Stimulated activated naive B cell treated with anti-CD40 and anti-IgM and Interleukin-4, amounts not matched to agents 10 μg/mL and 1 μg/mL and 100 μg/mL, for 72 hours (primary cell): ENCODE measurements around the gene USP43.
A peak's percentile ranks its signal among the peaks of the same experiment; 100 is the strongest.
"Not testable (repeated sequence)": the region's sequence is repeated elsewhere in the genome, so short reads cannot be mapped to it uniquely, and the experiment has no call there.

Experiments used
- ATAC-seq, 2 donors: fragments of 150-1000 bp; cut with Tn5 transposase; replicated peaks; 2 replicates each; pipeline ENCODE4 v1.10.0; 2021; ENCODE audit warnings: moderate library complexity in 1 of 2
- DNase-seq: peaks from one replicate; pipeline ENCODE4 v3.0.0; 2021
- H3K27ac Mint-ChIP-seq: one replicate; pipeline ENCODE4 v1.8.0; 2022; ENCODE audit warnings: mild to moderate bottlenecking, mixed read lengths
- H3K27me3 Mint-ChIP-seq, 2 donors: one replicate each; pipeline ENCODE4 v1.8.0; 2022; ENCODE audit warnings: mixed read lengths in 2 of 2
- H3K36me3 Mint-ChIP-seq, 2 donors: one replicate each; pipeline ENCODE4 v1.8.0; 2022; ENCODE audit warnings: mixed read lengths in 2 of 2, mild to moderate bottlenecking in 1 of 2
- H3K4me1 Mint-ChIP-seq, 2 donors: one replicate each; pipeline ENCODE4 v1.8.0; 2022; ENCODE audit warnings: mixed read lengths in 2 of 2, mild to moderate bottlenecking in 1 of 2
- H3K4me3 Mint-ChIP-seq, 2 donors: one replicate each; pipeline ENCODE4 v1.8.0; 2022; ENCODE audit warnings: mild to moderate bottlenecking in 2 of 2, mixed read lengths in 2 of 2, moderate library complexity in 1 of 2
- H3K9me3 Mint-ChIP-seq, 2 donors: one replicate each; pipeline ENCODE4 v1.8.0; 2022; ENCODE audit warnings: mixed read lengths in 2 of 2, mild to moderate bottlenecking in 1 of 2

Gene USP43

DNA sequence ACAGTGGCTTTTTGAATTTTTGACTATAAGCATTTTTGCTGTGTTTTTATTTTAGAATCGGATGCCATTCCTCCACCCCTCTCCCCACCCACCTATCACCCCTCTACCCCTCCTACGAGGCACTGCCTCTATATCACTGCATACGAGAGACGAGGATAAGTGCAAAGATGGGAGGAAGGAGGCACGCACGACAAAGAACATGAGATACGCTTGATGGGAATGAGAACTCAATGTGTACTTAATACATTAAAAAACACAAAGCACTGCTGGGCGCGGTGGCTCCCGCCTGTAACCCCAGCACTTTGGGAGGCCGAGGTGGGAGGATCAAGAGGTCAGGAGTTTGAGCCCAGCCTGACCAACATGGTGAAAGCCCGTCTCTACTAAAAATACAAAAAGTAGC lies 8.8 kb upstream of the USP43 start:
- H3K27me3 Mint-ChIP-seq: peaks cover 7 to 12% of the 10 kb centered on the region in 2 donors
- no peak overlapping the region for H3K27ac Mint-ChIP-seq
- no peak for DNase-seq
- H3K9me3 Mint-ChIP-seq: peaks cover 0 to 2% of the 10 kb centered on the region in 2 donors
- ATAC-seq: no peak
- H3K4me1 Mint-ChIP-seq: no peaks in the 10 kb centered on the region
- H3K36me3 Mint-ChIP-seq: no peaks in the 10 kb centered on the region
- H3K4me3 Mint-ChIP-seq: no peak overlapping the region

DNA sequence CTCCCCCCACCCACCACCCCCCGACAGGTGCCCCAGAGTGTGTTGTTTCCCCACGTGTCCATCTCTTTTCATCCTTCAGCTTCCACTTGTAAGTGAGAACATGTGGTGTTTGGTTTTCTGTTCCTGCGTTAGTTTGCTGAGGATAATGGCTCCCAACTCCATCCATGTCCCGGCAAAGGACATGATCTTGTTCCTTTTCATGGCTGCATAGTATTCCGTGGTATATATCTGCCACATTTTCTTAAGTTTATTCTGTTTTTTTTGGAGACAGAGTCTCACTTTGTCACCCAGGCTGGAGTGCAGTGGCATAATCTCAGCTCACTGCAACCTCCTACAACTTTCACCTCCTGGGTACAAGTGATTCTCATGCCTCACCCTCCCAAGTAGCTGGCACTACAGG lies 4.9 kb upstream of the USP43 start:
- not testable (repeated sequence) for H3K9me3 Mint-ChIP-seq, H3K4me3 Mint-ChIP-seq, H3K27ac Mint-ChIP-seq, H3K36me3 Mint-ChIP-seq, ATAC-seq, DNase-seq
- peaks cover 4 to 10% of the 10 kb centered on the region in 2 donors for H3K4me1 Mint-ChIP-seq
- H3K27me3 Mint-ChIP-seq: peaks cover 19 to 28% of the 10 kb centered on the region in 2 donors

DNA sequence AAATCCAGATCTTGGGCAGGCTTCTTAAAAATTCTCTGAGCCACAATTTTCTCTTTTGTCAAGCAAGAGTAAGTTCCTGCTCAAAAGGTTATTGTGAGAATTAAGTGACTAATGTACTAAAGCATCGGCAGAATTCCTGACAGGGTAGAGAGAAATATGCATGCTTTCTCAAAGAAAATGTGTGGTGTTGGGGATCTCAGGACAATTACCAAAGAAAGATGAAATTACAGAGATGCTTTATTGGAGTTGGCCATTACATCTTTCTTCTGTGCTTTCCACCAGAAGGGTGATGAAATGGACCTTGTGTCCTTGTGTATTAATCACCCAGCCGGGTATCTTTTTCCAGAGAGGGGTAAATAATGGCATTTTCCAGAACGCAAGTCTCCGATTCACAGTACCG lies 1.7 kb upstream of the USP43 start:
- peaks cover 9 to 21% of the 10 kb centered on the region in 2 donors for H3K4me1 Mint-ChIP-seq
- DNase-seq (no peak), ATAC-seq (no peak)
- no peaks in the 10 kb centered on the region for H3K36me3 Mint-ChIP-seq
- H3K27ac Mint-ChIP-seq: no peak overlapping the region
- H3K4me3 Mint-ChIP-seq: peak overlapping the region; percentile 16 to 32
- peaks cover 0 to 2% of the 10 kb centered on the region in 2 donors for H3K9me3 Mint-ChIP-seq
- peaks cover 41 to 44% of the 10 kb centered on the region in 2 donors for H3K27me3 Mint-ChIP-seq

DNA sequence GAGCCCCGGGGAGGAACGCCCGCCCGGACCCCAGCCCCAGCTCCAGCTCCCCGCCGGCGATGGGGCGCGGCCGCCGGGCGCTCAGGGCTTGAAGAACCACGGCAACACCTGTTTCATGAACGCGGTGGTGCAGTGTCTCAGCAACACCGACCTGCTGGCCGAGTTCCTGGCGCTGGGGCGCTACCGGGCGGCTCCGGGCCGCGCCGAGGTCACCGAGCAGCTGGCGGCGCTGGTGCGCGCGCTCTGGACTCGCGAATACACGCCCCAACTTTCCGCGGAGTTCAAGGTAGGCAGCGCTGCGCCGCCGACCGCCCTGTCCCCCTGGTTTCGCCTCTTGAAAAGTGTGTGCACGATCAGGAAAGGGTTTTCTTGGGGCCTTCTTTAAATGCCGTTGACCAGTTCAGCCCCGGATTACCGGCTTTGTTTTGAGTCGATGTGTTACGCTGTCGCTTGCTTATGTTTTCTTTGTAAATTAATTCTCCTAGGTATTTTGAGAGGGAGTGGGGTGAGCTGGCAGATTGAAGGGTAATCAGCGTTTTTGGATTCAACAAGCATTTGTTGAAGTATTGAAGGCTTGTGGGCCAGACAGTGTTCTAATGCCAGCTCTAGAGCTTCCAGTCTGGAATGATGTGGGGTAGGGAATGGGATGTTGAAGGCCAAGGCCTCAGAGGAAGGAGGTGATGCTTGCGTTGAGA lies 681 bp downstream of the USP43 start:
- Mint-ChIP-seq H3K9me3 (no peaks in the 10 kb centered on the region), H3K4me3 (peak overlapping the region; percentile 65 to 71), H3K36me3 (no peaks in the 10 kb centered on the region), H3K27ac (no peak overlapping the region), H3K27me3 (peaks cover 43 to 48% of the 10 kb centered on the region in 2 donors), H3K4me1 (peaks cover 9 to 21% of the 10 kb centered on the region in 2 donors)
- peak; percentile 18 for DNase-seq
- peak; percentile 53 to 61 for ATAC-seq

DNA sequence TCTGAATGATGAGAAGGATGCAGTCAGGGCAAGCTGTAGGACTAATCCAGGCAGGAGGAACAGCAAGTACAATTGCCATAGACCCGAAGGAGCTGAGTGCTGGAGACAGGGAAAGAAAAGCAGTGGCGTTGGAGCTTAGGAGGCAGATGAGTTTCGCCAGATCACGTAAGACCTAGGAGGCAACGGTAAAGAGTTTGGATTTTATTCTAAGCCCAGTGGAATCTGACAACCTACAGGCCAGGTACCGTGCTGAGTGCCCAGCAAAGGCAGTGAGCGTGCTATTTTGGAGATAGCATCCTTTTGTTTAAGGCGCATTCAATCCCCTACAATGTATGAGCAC lies 1.2 kb downstream of the USP43 start:
- H3K4me3 Mint-ChIP-seq: peak overlapping the region; percentile 65 to 71
- no peaks in the 10 kb centered on the region for H3K36me3 Mint-ChIP-seq
- peaks cover 9 to 21% of the 10 kb centered on the region in 2 donors for H3K4me1 Mint-ChIP-seq
- no peak overlapping the region for H3K27ac Mint-ChIP-seq
- no peak for ATAC-seq
- no peak for DNase-seq
- H3K9me3 Mint-ChIP-seq: no peaks in the 10 kb centered on the region
- peaks cover 48% of the 10 kb centered on the region in 2 donors for H3K27me3 Mint-ChIP-seq

DNA sequence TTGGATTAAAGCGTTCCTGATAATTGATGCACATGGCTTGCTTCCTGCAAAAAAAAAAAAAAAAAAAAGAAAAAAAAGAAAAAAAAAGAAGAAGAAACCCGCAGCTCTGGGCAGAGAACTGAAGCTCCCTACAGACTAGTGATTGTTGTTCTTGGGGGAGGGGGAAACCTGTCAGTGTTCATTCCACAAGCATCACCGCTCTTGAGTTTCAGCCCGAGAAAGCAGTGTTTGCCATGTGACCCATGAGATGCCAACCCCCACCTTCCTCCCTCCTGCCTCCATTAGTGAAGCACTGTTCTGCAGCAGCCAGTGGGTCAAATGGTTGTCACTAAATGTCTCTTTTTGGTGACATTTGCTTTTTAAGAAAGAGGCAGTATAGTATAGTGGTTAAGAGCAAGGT lies 1.7 kb downstream of the USP43 start:
- H3K9me3 Mint-ChIP-seq: no peaks in the 10 kb centered on the region
- DNase-seq (no peak), ATAC-seq (no peak)
- H3K36me3 Mint-ChIP-seq: no peaks in the 10 kb centered on the region
- H3K27me3 Mint-ChIP-seq: peaks cover 48% of the 10 kb centered on the region in 2 donors
- H3K4me1 Mint-ChIP-seq: peaks cover 9 to 21% of the 10 kb centered on the region in 2 donors
- no peak overlapping the region for H3K27ac Mint-ChIP-seq
- H3K4me3 Mint-ChIP-seq: no peak overlapping the region

DNA sequence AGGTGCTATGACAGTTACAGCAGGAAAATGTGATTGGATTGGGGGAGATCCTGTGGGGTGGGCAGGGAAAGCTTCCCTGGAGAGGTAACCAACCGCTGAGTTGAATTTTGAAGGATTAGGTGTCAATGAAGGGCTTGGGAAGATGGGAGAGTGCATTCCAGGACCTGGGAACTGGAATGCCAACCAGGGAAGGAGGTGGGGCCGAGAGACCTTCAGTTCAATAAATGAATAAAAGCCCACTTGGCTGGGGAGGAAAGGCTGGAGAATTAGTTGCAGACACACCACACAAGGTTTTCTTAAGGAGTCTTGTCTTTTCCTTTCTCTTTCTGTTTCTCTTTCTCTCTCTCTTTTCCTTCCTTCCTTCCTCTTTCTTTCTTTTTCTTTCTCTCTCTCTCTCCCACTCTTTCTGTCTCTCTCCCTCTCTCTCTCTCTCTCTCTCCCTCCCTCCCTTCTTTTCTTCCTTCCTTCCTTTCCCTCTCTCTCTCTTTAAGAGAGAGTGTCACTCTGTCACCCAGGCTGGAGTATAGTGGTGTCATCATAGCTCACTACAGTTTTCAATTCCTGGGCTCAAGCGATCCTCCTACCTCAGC lies 3.3 kb downstream of the USP43 start:
- H3K27ac Mint-ChIP-seq: no peak overlapping the region
- H3K9me3 Mint-ChIP-seq: no peaks in the 10 kb centered on the region
- no peak overlapping the region for H3K4me3 Mint-ChIP-seq
- peaks cover 44 to 45% of the 10 kb centered on the region in 2 donors for H3K27me3 Mint-ChIP-seq
- H3K36me3 Mint-ChIP-seq: no peaks in the 10 kb centered on the region
- H3K4me1 Mint-ChIP-seq: peaks cover 9 to 21% of the 10 kb centered on the region in 2 donors
- DNase-seq: no peak
- ATAC-seq: no peak

DNA sequence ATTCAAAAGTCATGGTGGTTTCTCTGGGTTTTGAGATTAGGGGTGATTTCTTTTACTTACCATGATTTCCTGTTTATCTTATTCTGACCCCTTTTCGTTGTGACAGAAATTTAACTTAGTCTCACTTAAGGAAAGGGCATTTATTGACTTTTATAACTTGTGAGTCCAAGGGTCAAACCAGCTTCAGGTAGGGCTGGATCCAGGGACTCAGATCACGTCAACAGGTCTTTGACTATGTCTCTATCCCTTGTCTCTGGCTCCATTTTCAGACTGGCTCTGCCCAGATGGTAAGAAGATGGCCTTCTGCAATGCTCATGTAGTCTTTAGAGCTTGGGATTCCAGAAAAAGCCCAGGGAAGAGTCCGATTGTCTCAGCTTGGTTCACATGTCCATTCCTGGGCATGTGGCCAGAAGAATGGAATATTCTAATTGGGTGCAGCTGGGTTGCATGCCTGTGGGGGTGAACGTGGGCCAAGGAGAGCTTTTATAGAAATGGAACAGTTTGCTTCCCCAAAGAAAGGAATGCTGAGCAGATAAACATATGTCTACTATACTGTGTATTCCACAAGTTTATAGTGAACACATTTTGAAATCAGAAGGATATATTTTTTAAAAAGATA lies 13.4 kb downstream of the USP43 start:
- no peaks in the 10 kb centered on the region for H3K36me3 Mint-ChIP-seq
- peaks cover 0 to 1% of the 10 kb centered on the region in 2 donors for H3K4me1 Mint-ChIP-seq
- ATAC-seq: no peak
- peaks cover 0 to 4% of the 10 kb centered on the region in 2 donors for H3K27me3 Mint-ChIP-seq
- H3K27ac Mint-ChIP-seq: no peak overlapping the region
- no peaks in the 10 kb centered on the region for H3K9me3 Mint-ChIP-seq
- H3K4me3 Mint-ChIP-seq: no peak overlapping the region
- DNase-seq: no peak

DNA sequence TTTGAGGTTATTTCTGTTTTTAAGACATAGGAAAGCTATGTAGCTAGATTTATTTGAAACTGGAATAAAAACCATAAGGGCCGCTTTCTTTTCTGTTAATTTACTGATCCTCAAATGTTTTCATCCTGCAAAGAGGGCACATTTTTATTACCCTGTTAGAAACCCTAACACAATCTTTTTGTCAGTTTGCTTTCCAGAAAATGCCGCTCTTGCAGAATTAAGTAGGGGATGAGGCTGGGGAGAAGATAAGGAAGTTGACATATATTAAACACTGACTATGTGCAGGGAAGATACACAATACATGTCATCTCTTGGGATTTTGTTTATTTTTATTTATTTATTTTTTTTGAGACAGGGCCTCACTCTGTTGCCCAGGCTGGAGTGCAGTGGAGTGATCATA lies 15.7 kb downstream of the USP43 start:
- Mint-ChIP-seq H3K27ac (no peak overlapping the region), H3K27me3 (no peaks in the 10 kb centered on the region), H3K36me3 (peaks cover 0 to 2% of the 10 kb centered on the region in 2 donors), H3K4me3 (no peak overlapping the region), H3K4me1 (no peaks in the 10 kb centered on the region), H3K9me3 (peaks cover 8 to 12% of the 10 kb centered on the region in 2 donors)
- no peak for DNase-seq
- no peak for ATAC-seq

DNA sequence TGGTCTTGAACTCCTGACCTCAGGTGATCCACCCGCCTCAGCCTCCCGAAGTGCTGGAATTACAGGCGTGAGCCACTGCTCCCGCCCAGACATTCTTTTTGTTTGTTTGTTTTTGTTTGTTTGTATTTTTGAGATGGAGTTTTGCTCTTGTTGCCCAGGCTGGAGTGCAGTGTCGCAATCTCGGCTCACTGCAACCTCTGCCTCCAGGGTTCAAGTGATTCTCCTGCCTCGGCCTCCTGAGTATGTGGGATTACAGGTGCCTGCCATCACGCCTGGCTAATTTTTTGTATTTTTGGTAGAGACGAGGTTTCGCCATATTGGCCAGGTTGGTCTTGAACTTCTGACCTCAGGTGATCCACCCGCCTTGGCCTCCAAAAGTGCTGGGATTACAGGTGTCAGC lies 18.2 kb downstream of the USP43 start:
- ATAC-seq, H3K27ac Mint-ChIP-seq, H3K36me3 Mint-ChIP-seq, DNase-seq, H3K4me3 Mint-ChIP-seq, H3K4me1 Mint-ChIP-seq, H3K27me3 Mint-ChIP-seq: not testable (repeated sequence)
- peaks cover 8 to 13% of the 10 kb centered on the region in 2 donors for H3K9me3 Mint-ChIP-seq

DNA sequence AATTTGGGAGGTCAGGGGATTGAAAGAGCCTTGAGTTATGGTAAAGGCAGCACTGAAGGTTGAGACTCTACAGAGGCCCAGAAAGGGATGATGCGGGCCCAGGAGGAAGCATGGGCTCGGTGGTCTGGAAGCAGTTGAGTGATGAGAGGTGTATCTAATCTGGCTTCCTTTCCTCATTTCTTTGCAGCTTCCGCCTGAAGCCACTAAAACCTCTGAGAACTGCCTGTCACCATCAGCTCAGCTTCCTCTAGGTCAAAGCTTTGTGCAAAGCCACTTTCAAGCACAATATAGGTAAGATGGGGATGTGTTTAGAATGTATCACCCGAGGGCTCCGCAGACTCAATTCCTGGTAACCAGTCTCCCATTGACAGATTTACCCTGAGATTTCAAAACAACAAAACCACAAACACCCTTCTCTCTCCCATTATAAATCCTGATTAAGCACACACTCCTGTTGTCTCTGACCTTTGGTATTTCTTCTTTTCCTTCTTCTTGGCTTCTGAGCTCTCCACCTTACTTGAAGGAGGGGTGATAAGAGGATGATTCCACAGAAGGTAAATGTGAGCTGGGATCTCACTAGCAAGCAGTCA lies 21.2 kb downstream of the USP43 start:
- Mint-ChIP-seq H3K4me1 (no peaks in the 10 kb centered on the region), H3K36me3 (peaks cover 0 to 2% of the 10 kb centered on the region in 2 donors), H3K4me3 (no peak overlapping the region), H3K9me3 (peaks cover 8 to 13% of the 10 kb centered on the region in 2 donors), H3K27ac (no peak overlapping the region), H3K27me3 (no peaks in the 10 kb centered on the region)
- no peak for ATAC-seq
- no peak for DNase-seq

DNA sequence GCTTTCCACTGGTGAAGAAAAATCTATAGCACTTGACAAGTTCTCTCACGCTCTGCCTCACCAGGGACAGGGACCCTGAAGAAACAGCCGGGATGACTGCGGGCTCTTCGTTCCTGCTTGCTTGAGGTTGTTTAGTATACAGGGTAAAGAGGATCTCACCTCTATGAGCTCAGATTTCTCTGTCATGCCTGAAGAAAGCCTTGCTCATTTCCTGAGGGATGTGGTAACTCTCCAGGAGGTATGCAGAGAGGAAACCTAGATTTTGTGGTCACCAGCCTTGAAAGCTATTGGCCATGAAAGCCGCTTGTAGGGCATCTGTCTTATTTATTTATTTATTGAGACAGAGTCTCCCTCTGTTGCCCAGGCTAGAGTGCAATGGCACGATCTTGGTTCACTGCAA lies 23.2 kb downstream of the USP43 start:
- Mint-ChIP-seq H3K4me3 (no peak overlapping the region), H3K27ac (no peak overlapping the region), H3K36me3 (peaks cover 0 to 2% of the 10 kb centered on the region in 2 donors), H3K9me3 (peaks cover 8 to 13% of the 10 kb centered on the region in 2 donors), H3K27me3 (no peaks in the 10 kb centered on the region), H3K4me1 (no peaks in the 10 kb centered on the region)
- DNase-seq (no peak), ATAC-seq (no peak)

DNA sequence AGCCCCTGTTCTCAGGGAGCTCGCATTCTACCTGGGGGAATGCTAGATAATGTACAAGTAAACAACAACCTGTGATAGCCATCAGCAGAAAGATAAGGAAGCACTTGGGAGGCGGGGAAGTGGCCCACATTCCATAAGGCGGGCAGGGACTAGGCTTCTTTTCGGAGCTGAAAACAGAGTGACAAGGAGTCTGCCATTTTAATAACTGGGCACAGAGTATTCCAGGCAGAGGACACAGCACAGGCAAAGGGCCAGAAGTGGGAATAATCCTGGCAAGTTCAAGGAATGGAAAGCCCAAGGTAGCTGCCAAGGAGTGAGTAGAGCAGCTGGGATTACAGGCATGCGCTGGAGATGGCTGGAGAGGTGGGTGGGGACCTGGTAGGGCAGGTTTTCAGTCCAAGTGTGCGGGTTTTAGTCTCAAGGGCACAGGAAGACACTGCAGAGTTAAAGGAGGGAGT lies 24.3 kb downstream of the USP43 start:
- H3K36me3 Mint-ChIP-seq: peaks cover 0 to 2% of the 10 kb centered on the region in 2 donors
- no peak overlapping the region for H3K4me3 Mint-ChIP-seq
- peaks cover 8 to 13% of the 10 kb centered on the region in 2 donors for H3K9me3 Mint-ChIP-seq
- H3K27ac Mint-ChIP-seq: no peak overlapping the region
- H3K27me3 Mint-ChIP-seq: no peaks in the 10 kb centered on the region
- ATAC-seq (no peak), DNase-seq (no peak)
- no peaks in the 10 kb centered on the region for H3K4me1 Mint-ChIP-seq

DNA sequence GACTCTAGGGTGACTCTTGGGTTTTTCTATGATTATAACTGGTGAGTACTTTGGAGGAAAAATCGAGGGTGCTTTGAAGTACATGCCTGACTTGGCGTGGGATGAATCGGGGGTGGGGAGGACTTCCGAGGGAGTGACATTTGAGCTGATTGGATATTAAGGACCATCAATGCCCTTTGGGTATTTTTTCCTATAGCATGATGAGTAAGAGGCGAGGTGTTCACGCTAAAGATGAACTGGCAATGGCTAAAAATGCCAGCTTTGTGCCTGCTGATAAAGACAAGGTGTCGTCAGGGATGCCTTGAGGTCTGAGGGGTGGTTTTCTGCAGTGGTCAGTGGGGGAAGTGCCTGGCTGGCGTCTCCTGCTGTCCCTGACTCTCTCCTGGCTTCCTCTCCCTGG lies 25.3 kb downstream of the USP43 start:
- peaks cover 2 to 5% of the 10 kb centered on the region in 2 donors for H3K9me3 Mint-ChIP-seq
- ATAC-seq: no peak
- H3K27me3 Mint-ChIP-seq: no peaks in the 10 kb centered on the region
- DNase-seq: no peak
- H3K4me3 Mint-ChIP-seq: no peak overlapping the region
- no peak overlapping the region for H3K27ac Mint-ChIP-seq
- H3K4me1 Mint-ChIP-seq: no peaks in the 10 kb centered on the region
- no peaks in the 10 kb centered on the region for H3K36me3 Mint-ChIP-seq
